Left lobe of liver (tissue), 2 donors: ENCODE results near the gene ZSWIM6. TPM values are rescaled to one million over a fixed set of nuclear protein-coding genes. Genes with fewer than 3 reads are reported as not detected.

Experiments
- ATAC-seq: fragments of 200-7000 bp; cut with Tn5 transposase; one replicate; pipeline ENCODE4 v1.9.1; 2020; ENCODE audit warnings: mild to moderate bottlenecking, moderate library complexity
- DNase-seq: peaks from one replicate; pipeline ENCODE4 v3.0.0-alpha.2; 2020; ENCODE audit warnings: low spot score
- total RNA-seq: library from RNA; stranded (reverse); gene quantifications from one replicate; pipeline ENCODE4 v1.2.1, GENCODE V29; 2021
- donor health status: DM: no; HTN: no; CAD: no; lungs with moderate emphysema.
- donor health status: DM: no; HTN: yes; CAD: no.

The ZSWIM6 gene
- total RNA-seq, 1 donor from 2014 or later, result 2.9 TPM

GRCh38 chr5:61468483-61468865, 136.4 kb downstream of the ZSWIM6 start:
- ATAC-seq (no peak), DNase-seq (no peak)

GRCh38 chr5:61471352-61471751, 139.3 kb downstream of the ZSWIM6 start:
- ATAC-seq (no peak), DNase-seq (no peak)

DNA sequence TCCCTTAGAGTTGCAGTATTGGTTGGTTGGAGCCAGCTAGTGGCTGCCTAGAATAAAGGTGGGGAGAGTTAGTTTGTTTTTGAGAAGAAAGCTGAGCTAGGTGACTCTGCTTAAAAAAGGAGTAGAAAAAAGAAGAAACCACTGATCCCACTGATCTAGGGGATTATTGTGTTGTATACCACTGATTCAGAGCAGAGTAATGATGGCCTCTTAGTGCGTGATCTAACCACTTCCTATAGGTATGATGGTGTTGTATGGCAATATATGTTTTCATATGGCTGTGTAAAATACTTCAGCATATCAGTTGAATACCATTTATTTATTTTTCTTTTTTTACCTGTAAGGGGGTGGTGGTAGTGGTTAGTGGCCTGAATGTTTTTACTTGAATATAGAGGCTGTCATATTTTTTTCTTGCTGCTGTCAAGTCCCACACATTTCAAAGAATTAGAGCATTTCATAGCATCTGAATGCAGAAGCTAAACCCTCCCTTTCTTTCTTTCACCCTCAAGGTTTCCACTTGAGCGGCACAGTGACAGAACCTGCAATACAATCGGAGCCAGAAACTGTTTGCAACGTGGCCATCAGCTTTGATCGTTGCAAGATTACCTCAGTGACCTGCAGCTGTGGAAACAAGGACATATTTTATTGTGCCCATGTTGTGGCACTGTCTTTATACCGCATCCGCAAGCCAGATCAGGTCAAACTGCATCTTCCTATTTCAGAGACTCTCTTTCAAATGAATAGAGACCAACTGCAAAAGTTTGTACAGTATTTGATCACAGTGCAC, 140.3 kb downstream of the ZSWIM6 start:
- ATAC-seq (peak; percentile 73), DNase-seq (no peak)

DNA sequence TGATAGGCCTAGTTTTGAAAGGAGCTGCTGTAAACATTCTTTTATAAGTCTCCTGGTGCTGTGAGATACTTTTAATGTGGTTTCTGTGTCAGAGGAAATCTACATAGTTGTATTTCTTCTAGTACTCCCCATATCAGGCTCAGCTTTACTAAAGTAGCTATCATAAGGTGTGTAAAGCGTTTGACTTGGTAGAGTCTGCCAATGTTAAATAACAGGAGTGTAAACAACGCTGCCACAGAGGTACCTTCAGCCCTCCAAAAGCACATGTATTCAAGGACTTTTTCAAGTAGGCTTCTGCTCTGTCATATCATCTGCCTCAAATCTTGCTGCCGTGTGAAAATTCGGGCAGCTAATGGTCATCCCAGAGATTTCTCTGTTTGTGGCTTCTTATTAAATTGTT, 142.7 kb downstream of the ZSWIM6 start:
- DNase-seq (no peak), ATAC-seq (no peak)

GRCh38 chr5:61477788-61478187, 145.7 kb downstream of the ZSWIM6 start:
- no peak for ATAC-seq
- DNase-seq, result no peak

GRCh38 chr5:61479850-61480614, 148.0 kb downstream of the ZSWIM6 start:
- DNase-seq (no peak), ATAC-seq (peak; percentile 57)

- ATAC-seq, result no peak
- no peak for DNase-seq
Observed at GRCh38 chr5:61482980-61483379, 150.9 kb downstream of the ZSWIM6 start.

GRCh38 chr5:61486476-61486875, 154.4 kb downstream of the ZSWIM6 start:
- ATAC-seq (no peak), DNase-seq (no peak)

- no peak for ATAC-seq
- no peak for DNase-seq
Observed at GRCh38 chr5:61489574-61489973, 157.5 kb downstream of the ZSWIM6 start.

- ATAC-seq (no peak), DNase-seq (no peak)
Observed at GRCh38 chr5:61491861-61492260, 159.8 kb downstream of the ZSWIM6 start.

- no peak for ATAC-seq
Observed at GRCh38 chr5:61493973-61494372, 161.9 kb downstream of the ZSWIM6 start.

GRCh38 chr5:61496446-61496845, 164.4 kb downstream of the ZSWIM6 start:
- no peak for DNase-seq
- no peak for ATAC-seq

More at GRCh38 chr5:61493973-61494372, 161.9 kb downstream of the ZSWIM6 start:
- DNase-seq, result no peak

- DNase-seq (no peak), ATAC-seq (peak; percentile 92)
Observed at GRCh38 chr5:61496860-61497259, 164.8 kb downstream of the ZSWIM6 start.

DNA sequence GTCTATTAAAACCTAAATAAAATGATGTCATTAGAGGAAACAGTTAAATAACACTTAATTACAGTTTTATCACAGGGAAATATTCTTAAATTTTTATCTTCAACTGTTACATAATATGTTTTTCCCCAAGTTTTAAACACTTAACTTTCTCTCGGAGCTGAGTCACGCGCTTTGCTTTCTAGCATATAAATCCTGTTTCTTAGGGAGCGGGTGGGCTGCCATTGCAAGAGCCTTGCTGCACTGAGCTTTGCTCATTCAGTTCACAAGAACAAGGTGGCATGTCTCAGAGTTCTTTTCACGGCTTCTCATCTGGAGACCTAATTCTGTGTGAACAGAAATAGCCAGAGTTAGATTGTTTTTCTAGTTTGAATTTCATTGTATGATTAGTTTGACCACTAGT, 166.1 kb downstream of the ZSWIM6 start:
- ATAC-seq (no peak), DNase-seq (no peak)

DNA sequence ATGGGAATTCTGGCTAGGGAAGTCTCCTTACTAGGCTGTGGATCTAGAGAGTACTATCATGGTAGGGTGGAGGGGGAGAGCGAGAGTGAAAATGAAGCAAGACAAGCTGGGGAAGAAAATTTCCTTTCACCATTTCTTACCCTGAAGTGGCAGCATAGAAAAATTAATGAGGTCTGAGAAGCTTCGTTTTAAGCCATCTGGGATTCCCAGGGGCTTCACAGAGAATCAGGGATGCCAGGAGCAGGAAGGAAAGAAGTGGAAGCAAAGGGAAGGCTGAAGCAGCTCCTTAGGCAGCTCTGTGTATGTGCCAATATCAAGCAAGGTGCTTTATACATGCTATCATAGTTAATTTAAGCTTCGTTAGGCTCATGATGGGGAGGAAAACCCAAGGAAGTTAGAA, 169.9 kb downstream of the ZSWIM6 start:
- no peak for DNase-seq
- ATAC-seq, result no peak

DNA sequence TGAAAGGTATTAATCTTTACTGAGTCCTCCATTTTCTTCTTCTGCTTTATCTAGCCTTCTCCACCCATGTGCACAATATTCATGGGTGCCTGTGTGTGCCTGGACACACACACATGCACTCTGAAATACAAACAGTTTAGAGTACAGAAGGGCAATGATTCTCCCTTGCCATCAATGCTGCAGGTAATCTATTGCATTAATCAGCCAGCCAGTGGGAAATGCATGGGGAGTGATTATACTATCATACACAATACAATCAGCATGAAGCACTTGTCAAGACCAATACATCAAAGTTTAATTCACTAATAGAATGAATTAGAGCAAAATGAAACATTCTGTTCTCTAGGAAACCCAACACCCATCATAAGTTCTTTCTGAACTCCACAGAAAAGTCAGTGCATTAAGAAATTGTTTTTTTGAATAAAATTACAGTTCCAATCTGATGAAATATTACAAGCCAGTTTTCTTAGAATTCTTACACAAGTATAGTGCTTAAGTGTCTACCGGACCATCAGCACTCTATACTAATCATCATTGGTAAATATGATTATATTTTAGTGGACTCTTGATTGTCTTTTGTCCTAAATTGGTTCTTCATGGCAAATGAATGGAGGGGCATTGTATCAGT, 172.2 kb downstream of the ZSWIM6 start:
- ATAC-seq (peak; percentile 91), DNase-seq (no peak)

GRCh38 chr5:61505281-61505680, 173.2 kb downstream of the ZSWIM6 start:
- ATAC-seq, result no peak
- DNase-seq, result no peak

DNA sequence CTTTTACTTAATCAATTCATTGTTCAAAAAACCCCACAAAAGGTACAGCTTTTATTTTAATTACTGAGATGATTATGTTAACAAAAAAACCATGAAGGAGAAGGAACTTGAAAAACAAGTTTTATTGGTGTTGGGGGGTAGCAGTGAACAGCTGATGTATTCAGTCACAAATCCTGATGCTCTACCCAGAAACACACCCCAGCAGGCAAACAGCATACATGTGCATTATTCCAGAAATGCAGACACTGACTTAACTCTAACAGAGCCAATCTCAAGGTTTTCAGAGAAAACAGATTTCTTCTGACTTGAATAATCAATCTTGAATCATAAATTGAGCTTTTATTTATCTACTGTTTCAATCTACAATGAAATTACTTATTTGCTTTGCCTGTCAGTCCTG, 175.2 kb downstream of the ZSWIM6 start:
- DNase-seq (no peak), ATAC-seq (no peak)

DNA sequence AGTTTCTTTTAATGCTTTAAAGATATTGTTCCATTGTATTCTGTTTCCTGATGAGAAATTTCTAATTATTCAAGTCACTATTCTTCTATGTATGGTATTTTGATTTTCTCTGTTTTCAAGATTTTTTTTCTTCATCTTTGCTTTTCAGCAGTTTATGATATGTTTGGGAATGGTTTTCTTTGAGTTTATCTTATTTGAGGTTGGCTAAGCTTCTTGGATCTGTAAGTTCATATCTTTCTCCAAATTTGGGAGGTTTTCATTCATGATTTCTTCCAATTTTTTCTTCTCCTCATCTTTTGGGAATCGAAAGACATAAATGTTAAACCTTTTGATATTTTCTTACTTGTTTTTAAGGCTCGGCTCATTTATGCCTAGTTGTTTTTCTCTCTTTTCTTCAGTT, 184.9 kb downstream of the ZSWIM6 start:
- no peak for ATAC-seq
- DNase-seq, result no peak

- no peak for DNase-seq
- ATAC-seq, result no peak
Observed at GRCh38 chr5:61519728-61520277, 187.7 kb downstream of the ZSWIM6 start.

- DNase-seq, result no peak
- peak; percentile 55 for ATAC-seq
Observed at GRCh38 chr5:61523073-61523472, 191.0 kb downstream of the ZSWIM6 start.

GRCh38 chr5:61523997-61524396, 191.9 kb downstream of the ZSWIM6 start:
- ATAC-seq (peak; percentile 84), DNase-seq (no peak)
